ENCODE results near the gene CDK14.

CDK14 gene

GRCh38 chr7:90596671-90597562 lies 796 bp downstream of the CDK14 start:
- Histone ChIP-seq H3K27ac (peak overlapping the region; percentile 92), H3K4me3 (ENCODE audit: low read depth in 1 of 2, low read length in 1 of 2) (peak overlapping the region; percentile 78 to 85)
- no peak for TF ChIP-seq CTCF (IDR thresholded peaks at IDR 0.05)

GRCh38 chr7:90597563-90598253 lies 1.6 kb downstream of the CDK14 start:
- peak overlapping the region; percentile 78 to 85 for H3K4me3 ChIP-seq (ENCODE audit: low read depth in 1 of 2, low read length in 1 of 2)
- H3K27me3 ChIP-seq = no peaks in the 10 kb centered on the region
- H3K27ac ChIP-seq = peak overlapping the region; percentile 92
- no peak for TF ChIP-seq CTCF (IDR thresholded peaks at IDR 0.05)
- H3K4me1 ChIP-seq (ENCODE audit: control insufficient read depth in 1 of 2, insufficient read depth in 1 of 2, low read depth in 1 of 2, low read length in 1 of 2) = peaks cover 56 to 67% of the 10 kb centered on the region in 2 experiments
- H3K9me3 ChIP-seq = no peaks in the 10 kb centered on the region
- H3K36me3 ChIP-seq = no peaks in the 10 kb centered on the region

More at GRCh38 chr7:90596671-90597562, 796 bp downstream of the CDK14 start:
- no peaks in the 10 kb centered on the region for H3K27me3 ChIP-seq
- no peaks in the 10 kb centered on the region for H3K9me3 ChIP-seq
- H3K36me3 ChIP-seq = no peaks in the 10 kb centered on the region
- peaks cover 56 to 66% of the 10 kb centered on the region in 2 experiments for H3K4me1 ChIP-seq (ENCODE audit: control insufficient read depth in 1 of 2, insufficient read depth in 1 of 2, low read depth in 1 of 2, low read length in 1 of 2)

- Histone ChIP-seq H3K9me3 (no peaks in the 10 kb centered on the region), H3K4me3 (ENCODE audit: low read depth in 1 of 2, low read length in 1 of 2) (no peak overlapping the region), H3K4me1 (ENCODE audit: control insufficient read depth in 1 of 2, insufficient read depth in 1 of 2, low read depth in 1 of 2, low read length in 1 of 2) (peaks cover 56 to 66% of the 10 kb centered on the region in 2 experiments), H3K27ac (peak overlapping the region; percentile 57), H3K27me3 (no peaks in the 10 kb centered on the region), H3K36me3 (no peaks in the 10 kb centered on the region)
- TF ChIP-seq CTCF (IDR thresholded peaks at IDR 0.05) = no peak
Measured at GRCh38 chr7:90599038-90599437, 2.9 kb downstream of the CDK14 start.

DNA sequence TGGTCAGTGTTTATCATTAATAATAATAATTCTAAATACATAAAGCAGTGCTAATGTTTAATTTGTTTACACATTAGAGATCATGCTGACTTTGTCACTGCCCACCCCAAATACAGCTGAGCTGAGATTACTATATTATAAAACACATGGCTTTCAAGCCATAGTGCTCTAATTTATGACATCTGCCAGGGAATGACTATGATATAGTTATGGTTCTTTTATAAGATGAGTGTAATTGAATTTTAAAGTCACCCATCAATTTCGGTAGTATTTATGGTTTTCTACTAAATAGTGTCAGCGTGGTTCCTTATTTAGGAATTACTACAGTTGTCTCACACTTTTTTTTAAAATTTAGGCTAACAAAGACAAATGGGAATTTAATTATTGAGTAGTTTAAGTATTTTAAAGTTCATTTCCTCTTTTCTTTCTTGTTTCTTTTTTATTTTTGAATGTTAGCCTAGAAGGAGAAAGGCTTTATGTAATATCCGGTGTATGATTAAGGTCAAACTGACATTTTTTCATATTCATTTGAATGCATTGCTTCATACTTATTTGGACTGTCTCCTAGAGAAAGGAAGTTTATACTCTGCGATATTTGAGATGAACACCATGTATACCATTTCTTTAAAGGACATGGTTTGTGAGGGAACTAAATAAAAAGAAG lies 3.9 kb downstream of the CDK14 start:
- Histone ChIP-seq H3K4me1 (ENCODE audit: control insufficient read depth in 1 of 2, insufficient read depth in 1 of 2, low read depth in 1 of 2, low read length in 1 of 2) (peaks cover 47 to 56% of the 10 kb centered on the region in 2 experiments), H3K9me3 (no peaks in the 10 kb centered on the region), H3K27ac (peak overlapping the region; percentile 57), H3K36me3 (no peaks in the 10 kb centered on the region), H3K4me3 (ENCODE audit: low read depth in 1 of 2, low read length in 1 of 2) (no peak overlapping the region), H3K27me3 (no peaks in the 10 kb centered on the region)
- no peak for TF ChIP-seq CTCF (IDR thresholded peaks at IDR 0.05)

- H3K27me3 ChIP-seq = no peaks in the 10 kb centered on the region
- H3K4me1 ChIP-seq (ENCODE audit: control insufficient read depth in 1 of 2, insufficient read depth in 1 of 2, low read depth in 1 of 2, low read length in 1 of 2) = peaks cover 34 to 40% of the 10 kb centered on the region in 2 experiments
- no peak for TF ChIP-seq CTCF (IDR thresholded peaks at IDR 0.05)
- no peaks in the 10 kb centered on the region for H3K36me3 ChIP-seq
- H3K4me3 ChIP-seq (ENCODE audit: low read depth in 1 of 2, low read length in 1 of 2) = no peak overlapping the region
- no peak overlapping the region for H3K27ac ChIP-seq
- H3K9me3 ChIP-seq = no peaks in the 10 kb centered on the region
Measured at GRCh38 chr7:90602303-90602702, 6.2 kb downstream of the CDK14 start.

Data from neutrophil (primary cell).